DOHH2 (cell line): ENCODE measurements around the gene NPM1.

Source experiments
- H3F3A ChIP-seq: fragments of 200-600 bp; sonication (generic), shearing (Covaris generic); 2 replicates; pipeline ENCODE4 v1.6.0; 2016; ENCODE audit warnings: antibody characterized with exemption, mild to moderate bottlenecking; ENCODE audit not compliant: control insufficient read depth, insufficient read depth
- H3K27ac ChIP-seq: fragments of 200-600 bp; sonication (generic); 2 replicates; pipeline ENCODE4 v1.5.1; 2014; ENCODE audit warnings: low read depth, mild to moderate bottlenecking, low read length, moderate library complexity
- H3K27me3 ChIP-seq: fragments of 200-600 bp; sonication (generic); 2 replicates; pipeline ENCODE4 v1.6.1; 2014; ENCODE audit warnings: mild to moderate bottlenecking, low read length, mixed read lengths; ENCODE audit not compliant: control insufficient read depth
- H3K36me3 ChIP-seq: fragments of 200-600 bp; sonication (generic); 2 replicates; pipeline ENCODE4 v1.6.1; 2014; ENCODE audit warnings: mild to moderate bottlenecking, low read length, moderate library complexity, mixed read lengths; ENCODE audit not compliant: control insufficient read depth
- H3K4me1 ChIP-seq: fragments of 200-600 bp; sonication (generic); 2 replicates; pipeline ENCODE4 v1.6.1; 2014; ENCODE audit warnings: mild to moderate bottlenecking, low read length, mixed read lengths; ENCODE audit not compliant: control insufficient read depth
- H3K4me2 ChIP-seq: fragments of 200-600 bp; sonication (generic); 2 replicates; pipeline ENCODE4 v1.6.0; 2014; ENCODE audit warnings: mild to moderate bottlenecking, low read length, moderate library complexity
- H3K4me3 ChIP-seq: fragments of 200-600 bp; sonication (generic); 2 replicates; pipeline ENCODE4 v1.5.1; 2014; ENCODE audit warnings: mild to moderate bottlenecking, low read length, mixed read lengths
- H3K79me2 ChIP-seq: fragments of 200-600 bp; sonication (generic); 2 replicates; pipeline ENCODE4 v1.6.1; 2014; ENCODE audit warnings: mild to moderate bottlenecking, low read length, mixed read lengths; ENCODE audit not compliant: control insufficient read depth
- H3K9me2 ChIP-seq: fragments of 200-600 bp; sonication (generic); replicated peaks from 2 replicates; pipeline ENCODE4 v1.6.1; 2014; ENCODE audit warnings: mild to moderate bottlenecking, low read length, mixed read lengths; ENCODE audit not compliant: control insufficient read depth
- H3K9me3 ChIP-seq: fragments of 200-600 bp; sonication (generic); 2 replicates; pipeline ENCODE4 v1.6.1; 2014; ENCODE audit warnings: antibody characterized with exemption, low read length, mixed read lengths; ENCODE audit not compliant: control insufficient read depth, insufficient read depth
- H4K20me1 ChIP-seq: fragments of 200-600 bp; sonication (generic); 2 replicates; pipeline ENCODE4 v1.6.0; 2014; ENCODE audit warnings: low read depth, mild to moderate bottlenecking, antibody characterized with exemption, low read length, moderate library complexity; ENCODE audit not compliant: control insufficient read depth, insufficient read depth
- CTCF ChIP-seq: fragments of 200-600 bp; sonication (generic); IDR thresholded peaks from one replicate; pipeline ENCODE4 v1.5.1; 2014; ENCODE audit warnings: antibody characterized with exemption, mild to moderate bottlenecking, low read depth, low read length; ENCODE audit not compliant: poor library complexity, severe bottlenecking
- EZH2phosphoT487 ChIP-seq: fragments of 200-600 bp; sonication (generic); IDR thresholded peaks from 2 replicates; pipeline ENCODE4 v1.6.1; 2017; ENCODE audit warnings: borderline replicate concordance, mild to moderate bottlenecking, antibody characterized with exemption, low read length, moderate library complexity, mixed read lengths

Gene NPM1

GRCh38 chr5:171415115-171415730 lies 27.6 kb downstream of the NPM1 start:
- Histone ChIP-seq H3K4me1 (peaks cover 14% of the 10 kb centered on the region), H3K4me2 (no peak overlapping the region), H3K9me3 (no peaks in the 10 kb centered on the region), H4K20me1 (peaks cover 23% of the 10 kb centered on the region), H3K79me2 (no peaks in the 10 kb centered on the region), H3F3A (peaks cover 74% of the 10 kb centered on the region), H3K9me2 (no peaks in the 10 kb centered on the region), H3K27ac (no peak overlapping the region), H3K27me3 (peaks cover 7% of the 10 kb centered on the region), H3K4me3 (no peak overlapping the region), H3K36me3 (peaks cover 30% of the 10 kb centered on the region)
- TF ChIP-seq EZH2phosphoT487, result no peak
- no peak for TF ChIP-seq CTCF

GRCh38 chr5:171416160-171417049 lies 28.8 kb downstream of the NPM1 start:
- TF ChIP-seq EZH2phosphoT487 (no peak), CTCF (no peak)
- Histone ChIP-seq H3K9me2 (no peaks in the 10 kb centered on the region), H3K27ac (no peak overlapping the region), H3K4me1 (peaks cover 18% of the 10 kb centered on the region), H3K79me2 (no peaks in the 10 kb centered on the region), H3F3A (peaks cover 64% of the 10 kb centered on the region), H4K20me1 (peaks cover 16% of the 10 kb centered on the region), H3K36me3 (peaks cover 18% of the 10 kb centered on the region), H3K4me2 (no peak overlapping the region), H3K4me3 (no peak overlapping the region), H3K9me3 (no peaks in the 10 kb centered on the region), H3K27me3 (peaks cover 19% of the 10 kb centered on the region)

- no peak for TF ChIP-seq EZH2phosphoT487
- TF ChIP-seq CTCF, result peak; percentile 82
- Histone ChIP-seq H3F3A (peaks cover 44% of the 10 kb centered on the region), H3K27ac (no peak overlapping the region), H3K4me1 (peaks cover 18% of the 10 kb centered on the region), H3K4me3 (peak overlapping the region; percentile 51), H3K27me3 (peaks cover 23% of the 10 kb centered on the region), H3K36me3 (no peaks in the 10 kb centered on the region; the same call in 1 of the 2 replicates), H3K9me3 (no peaks in the 10 kb centered on the region), H3K9me2 (no peaks in the 10 kb centered on the region), H3K4me2 (peak overlapping the region; percentile 79), H4K20me1 (no peaks in the 10 kb centered on the region), H3K79me2 (no peaks in the 10 kb centered on the region)
Observed at GRCh38 chr5:171418316-171418981, 30.8 kb downstream of the NPM1 start.
